Measurements from ENCODE around the gene NEURL1.

NEURL1 gene

DNA sequence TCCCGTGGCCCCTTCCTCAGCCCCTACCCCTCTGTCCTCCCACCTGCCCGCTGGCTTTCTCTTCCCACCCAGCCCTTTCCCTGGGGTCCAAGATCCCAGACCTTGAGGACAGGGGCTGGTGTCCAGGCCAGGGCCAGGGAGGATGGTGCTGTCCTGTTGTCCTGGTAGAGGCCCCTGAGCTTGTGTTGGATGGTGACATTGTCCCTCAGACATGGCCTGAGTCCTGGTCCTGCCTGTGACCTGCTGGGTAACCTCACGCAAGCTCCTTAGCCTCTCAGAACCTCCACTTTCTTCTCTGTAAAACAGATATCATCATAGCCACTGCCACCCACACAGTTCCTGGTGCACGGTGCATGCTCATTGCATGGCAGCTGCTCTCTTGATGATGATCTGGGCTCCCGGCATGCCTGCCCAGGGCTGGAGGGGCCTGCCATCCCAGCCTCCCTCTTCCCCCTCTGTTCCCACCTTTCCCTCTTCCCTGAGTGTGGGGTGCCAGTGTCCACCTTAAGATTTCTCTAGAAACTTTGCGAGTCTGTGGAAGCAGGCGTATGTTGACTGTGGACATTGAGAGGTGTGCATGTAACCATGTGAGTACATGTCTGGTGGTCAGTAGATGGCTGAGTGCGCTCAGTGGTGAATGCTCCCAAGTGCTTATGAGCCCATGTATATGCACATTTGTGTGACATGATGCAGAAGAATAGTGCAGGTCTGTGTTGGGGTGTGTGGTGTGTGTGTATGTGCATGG, 60.4 kb downstream of the NEURL1 start:
- H3K4me3 ChIP-seq (ENCODE audit: low read depth, low read length), result no peak overlapping the region
- TF ChIP-seq, protein P1, sequence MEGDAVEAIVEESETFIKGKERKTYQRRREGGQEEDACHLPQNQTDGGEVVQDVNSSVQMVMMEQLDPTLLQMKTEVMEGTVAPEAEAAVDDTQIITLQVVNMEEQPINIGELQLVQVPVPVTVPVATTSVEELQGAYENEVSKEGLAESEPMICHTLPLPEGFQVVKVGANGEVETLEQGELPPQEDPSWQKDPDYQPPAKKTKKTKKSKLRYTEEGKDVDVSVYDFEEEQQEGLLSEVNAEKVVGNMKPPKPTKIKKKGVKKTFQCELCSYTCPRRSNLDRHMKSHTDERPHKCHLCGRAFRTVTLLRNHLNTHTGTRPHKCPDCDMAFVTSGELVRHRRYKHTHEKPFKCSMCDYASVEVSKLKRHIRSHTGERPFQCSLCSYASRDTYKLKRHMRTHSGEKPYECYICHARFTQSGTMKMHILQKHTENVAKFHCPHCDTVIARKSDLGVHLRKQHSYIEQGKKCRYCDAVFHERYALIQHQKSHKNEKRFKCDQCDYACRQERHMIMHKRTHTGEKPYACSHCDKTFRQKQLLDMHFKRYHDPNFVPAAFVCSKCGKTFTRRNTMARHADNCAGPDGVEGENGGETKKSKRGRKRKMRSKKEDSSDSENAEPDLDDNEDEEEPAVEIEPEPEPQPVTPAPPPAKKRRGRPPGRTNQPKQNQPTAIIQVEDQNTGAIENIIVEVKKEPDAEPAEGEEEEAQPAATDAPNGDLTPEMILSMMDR (conservative IDR thresholded peaks at IDR 0.05; ENCODE audit: low read depth, low read length), result no peak
- DNase-seq (ENCODE audit: low read depth), result no peak

DNA sequence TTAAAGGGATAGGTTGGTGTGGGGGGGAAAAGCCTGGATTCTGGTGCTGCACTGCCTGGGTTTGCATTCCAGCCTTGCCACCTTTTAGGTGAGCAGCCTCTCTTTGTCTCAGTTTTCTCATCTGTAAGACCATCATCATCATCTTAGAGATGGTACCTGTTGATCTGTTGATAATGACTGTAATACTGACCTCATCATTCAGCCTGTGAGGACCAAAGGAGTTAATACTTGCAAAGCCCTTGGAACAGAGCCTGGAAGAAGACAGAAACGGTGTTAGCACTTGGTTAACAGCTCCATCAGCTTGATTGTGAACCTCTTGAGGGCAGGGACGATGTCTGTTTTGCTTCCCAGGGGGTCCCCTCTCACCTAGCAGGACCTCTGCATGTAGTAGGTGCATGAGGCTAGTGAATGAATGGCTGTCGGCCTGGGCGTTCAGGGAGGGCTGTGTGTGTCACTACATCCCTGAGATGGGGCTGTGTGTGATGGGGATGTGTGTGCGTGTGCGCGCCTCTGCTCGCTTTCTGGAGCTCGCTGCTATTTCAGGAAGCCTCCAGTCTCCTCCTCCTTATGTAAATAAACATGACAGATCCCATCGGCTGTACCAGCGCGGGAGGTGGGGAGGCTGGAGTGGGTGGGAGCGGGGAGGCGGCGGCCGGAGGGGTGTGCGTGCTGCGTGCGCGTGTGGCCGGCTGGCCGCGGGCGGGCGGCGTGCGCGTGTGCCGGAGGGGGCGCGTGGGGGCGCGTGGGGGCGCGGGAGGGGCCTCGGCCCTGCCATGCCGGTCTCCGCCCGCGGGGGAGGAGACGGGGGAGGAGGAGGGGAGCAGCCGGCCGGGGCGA, 61.2 kb downstream of the NEURL1 start:
- TF ChIP-seq, protein P1 (conservative IDR thresholded peaks at IDR 0.05; ENCODE audit: low read depth, low read length), result no peak
- DNase-seq (ENCODE audit: low read depth), result peak; percentile 57
- peak overlapping the region; percentile 34 for H3K4me3 ChIP-seq (ENCODE audit: low read depth, low read length)

DNA sequence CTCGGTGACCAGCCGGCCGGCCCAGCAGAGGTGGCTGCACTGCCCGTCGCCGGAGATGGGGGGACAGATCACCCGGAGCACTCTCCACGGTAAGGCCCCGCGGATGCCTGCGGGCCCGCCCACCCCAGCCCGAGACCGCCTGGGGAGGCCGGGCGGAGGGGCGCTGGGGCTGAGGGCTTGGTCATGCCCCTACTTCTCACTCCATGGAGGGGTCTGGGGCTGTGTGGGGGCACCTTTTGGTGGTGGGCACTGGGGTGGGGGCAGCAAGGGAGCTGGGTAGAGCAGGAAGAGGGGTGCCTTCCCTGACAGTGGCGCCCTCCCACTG, 61.8 kb downstream of the NEURL1 start:
- TF ChIP-seq, protein P1 (conservative IDR thresholded peaks at IDR 0.05; ENCODE audit: low read depth, low read length), result no peak
- H3K4me3 ChIP-seq (ENCODE audit: low read depth, low read length), result peak overlapping the region; percentile 34

DNA sequence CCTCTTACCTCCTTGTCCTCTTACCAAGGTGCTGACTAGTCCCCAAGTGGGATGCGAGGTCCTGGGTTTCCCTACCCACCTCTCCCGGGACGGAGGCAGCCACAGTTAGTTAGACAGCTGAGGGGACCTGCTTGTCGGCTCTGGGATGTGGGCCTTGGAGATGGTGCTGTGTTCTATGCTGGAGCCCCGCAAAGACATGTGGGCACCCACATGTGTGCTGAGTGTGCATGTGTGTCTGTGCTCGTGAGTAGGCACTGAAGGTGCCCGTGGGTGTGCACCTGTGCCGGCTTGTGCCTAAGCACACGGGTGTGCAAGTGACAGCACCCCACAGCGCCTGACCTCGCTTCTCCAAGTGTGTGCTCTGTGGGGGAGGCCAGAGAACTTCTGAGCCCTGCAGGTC, 62.2 kb downstream of the NEURL1 start:
- no peak overlapping the region for H3K4me3 ChIP-seq (ENCODE audit: low read depth, low read length)
- TF ChIP-seq, protein P1 (conservative IDR thresholded peaks at IDR 0.05; ENCODE audit: low read depth, low read length), result no peak

More for the DNA sequence above, 61.8 kb downstream of the NEURL1 start:
- no peak for DNase-seq (ENCODE audit: low read depth)

DNA sequence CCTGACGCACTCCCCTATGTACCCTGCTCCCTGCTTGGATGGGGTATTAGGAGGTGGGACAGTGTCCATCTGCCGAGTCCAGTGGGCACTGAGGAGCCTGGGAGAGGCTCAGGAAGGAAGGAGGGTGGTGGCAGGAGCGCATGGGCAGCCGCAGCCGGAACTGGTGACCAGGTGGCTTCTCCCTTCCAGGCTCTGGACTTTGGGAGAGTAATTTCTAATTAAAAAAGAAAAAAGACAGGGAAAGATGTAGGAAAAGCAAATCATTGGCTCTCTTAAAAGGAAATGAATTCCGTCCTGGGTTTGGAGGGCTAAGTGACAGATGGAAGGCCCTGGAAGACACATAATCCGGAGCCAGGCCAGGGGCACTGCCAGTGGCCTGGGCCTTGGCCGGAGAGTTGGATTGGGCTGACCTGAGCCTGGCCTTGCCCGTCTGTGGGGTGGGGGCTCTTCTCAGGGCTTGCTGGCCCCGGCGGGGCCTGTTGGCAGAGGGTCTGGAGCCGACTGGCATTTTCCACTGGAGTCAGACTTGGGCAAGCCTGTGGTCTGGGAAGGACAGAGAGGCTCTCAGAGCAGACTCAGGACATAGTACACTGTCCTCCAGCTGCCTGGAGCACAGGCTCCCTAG, 63.0 kb downstream of the NEURL1 start:
- no peak overlapping the region for H3K4me3 ChIP-seq (ENCODE audit: low read depth, low read length)
- TF ChIP-seq, protein P1 (conservative IDR thresholded peaks at IDR 0.05; ENCODE audit: low read depth, low read length), result no peak
- DNase-seq (ENCODE audit: low read depth), result no peak

More for the DNA sequence above, 62.2 kb downstream of the NEURL1 start:
- no peak for DNase-seq (ENCODE audit: low read depth)

DNA sequence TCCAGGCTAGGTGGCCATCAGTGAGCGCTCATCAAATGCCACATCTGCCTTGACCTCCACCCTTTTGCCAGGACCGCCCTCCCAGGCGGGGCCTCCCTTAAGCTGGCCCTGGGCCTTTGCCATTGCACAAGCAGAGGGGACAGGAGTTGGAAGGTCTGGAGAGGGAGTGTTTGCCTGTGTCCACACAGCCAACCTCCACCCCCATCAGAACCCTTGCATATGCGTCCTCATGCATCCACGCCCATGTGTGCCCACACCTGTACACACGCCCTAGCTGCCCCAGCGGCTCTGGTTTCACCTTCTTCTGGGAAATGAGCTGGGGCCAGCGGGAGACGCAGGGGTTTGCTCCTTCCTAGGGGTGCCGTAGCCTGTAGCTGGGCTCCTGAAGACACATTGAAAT, 64.0 kb downstream of the NEURL1 start:
- no peak for DNase-seq (ENCODE audit: low read depth)
- H3K4me3 ChIP-seq (ENCODE audit: low read depth, low read length), result no peak overlapping the region
- TF ChIP-seq, protein P1 (conservative IDR thresholded peaks at IDR 0.05; ENCODE audit: low read depth, low read length), result no peak
